Neural cell (in vitro differentiated cells): ENCODE measurements around the gene GRAMD1B.

Experiments used
- CTCF ChIP-seq: fragments of 450-650 bp; IDR thresholded peaks from 2 replicates; pipeline ENCODE4 v1.5.1; 2014; ENCODE audit warnings: antibody characterized with exemption, mild to moderate bottlenecking, moderate library complexity; ENCODE audit not compliant: poor library complexity, severe bottlenecking
- EP300 ChIP-seq: fragments of 450-650 bp; conservative IDR thresholded peaks from 2 replicates; pipeline ENCODE4 v1.6.1; 2014; ENCODE audit warnings: antibody characterized with exemption, mild to moderate bottlenecking, moderate library complexity; ENCODE audit not compliant: poor library complexity, severe bottlenecking
- EZH2 ChIP-seq: fragments of 200-600, 300-800 bp; shearing (Covaris generic), sonication (generic); IDR thresholded peaks from 2 replicates; pipeline ENCODE4 v1.6.1; 2014; ENCODE audit warnings: antibody characterized with exemption, low read length, borderline replicate concordance, mild to moderate bottlenecking; ENCODE audit not compliant: insufficient read depth, poor library complexity, severe bottlenecking
- MXI1 ChIP-seq: fragments of 450-650 bp; conservative IDR thresholded peaks from 2 replicates; pipeline ENCODE4 v1.6.1; 2014; ENCODE audit warnings: antibody characterized with exemption, mild to moderate bottlenecking; ENCODE audit not compliant: poor library complexity, severe bottlenecking
- POLR2AphosphoS5 ChIP-seq: IDR thresholded peaks from 2 replicates; pipeline ENCODE4 v1.6.1; 2012
- RAD21 ChIP-seq: fragments of 450-650 bp; conservative IDR thresholded peaks from 2 replicates; pipeline ENCODE4 v1.6.1; 2014; ENCODE audit warnings: antibody characterized with exemption, mild to moderate bottlenecking, moderate library complexity
- TAF1 ChIP-seq: IDR thresholded peaks from 2 replicates; pipeline ENCODE4 v1.6.1; 2012; ENCODE audit warnings: low read depth
- TF ChIP-seq, protein P1 (sequence below): IDR thresholded peaks from 2 replicates; pipeline ENCODE4 v1.6.1; 2012; ENCODE audit warnings: borderline replicate concordance

DNA sequence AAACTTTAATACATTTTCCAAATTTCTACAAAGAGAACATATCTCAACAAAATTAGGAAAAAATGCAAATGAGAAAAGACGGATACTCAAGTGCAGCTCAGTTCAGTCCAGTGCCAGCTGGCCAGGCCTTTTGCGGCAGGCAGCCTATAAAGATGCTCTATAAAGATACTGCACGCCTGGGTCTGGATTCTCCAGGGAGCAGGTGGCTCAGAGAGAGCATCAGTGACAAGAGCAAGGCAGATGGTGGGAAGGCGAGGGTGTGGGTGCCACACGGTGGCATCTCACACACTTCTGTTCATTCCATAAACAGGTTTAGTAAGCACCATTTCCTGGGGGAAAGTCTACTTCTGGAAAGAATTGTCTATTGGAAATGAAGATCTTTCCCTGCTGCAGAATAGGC is 242.5 kb downstream of the GRAMD1B start:
- TF ChIP-seq CTCF (no peak), POLR2AphosphoS5 (no peak), EZH2 (no peak), RAD21 (no peak), EP300 (no peak), MXI1 (no peak), TAF1 (no peak)
- TF ChIP-seq, protein P1, sequence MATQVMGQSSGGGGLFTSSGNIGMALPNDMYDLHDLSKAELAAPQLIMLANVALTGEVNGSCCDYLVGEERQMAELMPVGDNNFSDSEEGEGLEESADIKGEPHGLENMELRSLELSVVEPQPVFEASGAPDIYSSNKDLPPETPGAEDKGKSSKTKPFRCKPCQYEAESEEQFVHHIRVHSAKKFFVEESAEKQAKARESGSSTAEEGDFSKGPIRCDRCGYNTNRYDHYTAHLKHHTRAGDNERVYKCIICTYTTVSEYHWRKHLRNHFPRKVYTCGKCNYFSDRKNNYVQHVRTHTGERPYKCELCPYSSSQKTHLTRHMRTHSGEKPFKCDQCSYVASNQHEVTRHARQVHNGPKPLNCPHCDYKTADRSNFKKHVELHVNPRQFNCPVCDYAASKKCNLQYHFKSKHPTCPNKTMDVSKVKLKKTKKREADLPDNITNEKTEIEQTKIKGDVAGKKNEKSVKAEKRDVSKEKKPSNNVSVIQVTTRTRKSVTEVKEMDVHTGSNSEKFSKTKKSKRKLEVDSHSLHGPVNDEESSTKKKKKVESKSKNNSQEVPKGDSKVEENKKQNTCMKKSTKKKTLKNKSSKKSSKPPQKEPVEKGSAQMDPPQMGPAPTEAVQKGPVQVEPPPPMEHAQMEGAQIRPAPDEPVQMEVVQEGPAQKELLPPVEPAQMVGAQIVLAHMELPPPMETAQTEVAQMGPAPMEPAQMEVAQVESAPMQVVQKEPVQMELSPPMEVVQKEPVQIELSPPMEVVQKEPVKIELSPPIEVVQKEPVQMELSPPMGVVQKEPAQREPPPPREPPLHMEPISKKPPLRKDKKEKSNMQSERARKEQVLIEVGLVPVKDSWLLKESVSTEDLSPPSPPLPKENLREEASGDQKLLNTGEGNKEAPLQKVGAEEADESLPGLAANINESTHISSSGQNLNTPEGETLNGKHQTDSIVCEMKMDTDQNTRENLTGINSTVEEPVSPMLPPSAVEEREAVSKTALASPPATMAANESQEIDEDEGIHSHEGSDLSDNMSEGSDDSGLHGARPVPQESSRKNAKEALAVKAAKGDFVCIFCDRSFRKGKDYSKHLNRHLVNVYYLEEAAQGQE: no peak
